HepG2 (cell line): ENCODE data around the gene SKI. TPM values are rescaled to one million over a fixed set of nuclear protein-coding genes. Genes with fewer than 3 reads are reported as not detected.

Experiments
- CAMTA2 ChIP-seq: sonication (generic); formaldehyde crosslinking; IDR thresholded peaks from 2 replicates; pipeline ENCODE4 v1.4.0; 2020; ENCODE audit warnings: mild to moderate bottlenecking, missing genetic modification reagents, borderline replicate concordance
- CSRNP2 ChIP-seq: sonication (generic); formaldehyde crosslinking; conservative IDR thresholded peaks from 2 replicates; pipeline ENCODE4 v1.8.0; 2022; ENCODE audit warnings: low read depth, missing genetic modification reagents
- FOSL2 ChIP-seq: sonication (generic); formaldehyde crosslinking; IDR thresholded peaks from 2 replicates; pipeline ENCODE4 v1.4.0; 2020; ENCODE audit warnings: missing genetic modification reagents
- FOXJ3 ChIP-seq: sonication (generic); formaldehyde crosslinking; IDR thresholded peaks from 2 replicates; pipeline ENCODE4 v1.4.0; 2020; ENCODE audit warnings: missing genetic modification reagents, mild to moderate bottlenecking, borderline replicate concordance
- MAFK ChIP-seq, 2 experiments: IDR thresholded peaks in 1 of 2; conservative IDR thresholded peaks in 1 of 2; 2 replicates each; pipeline ENCODE4 v1.6.1; 2011; ENCODE audit warnings: improper control_type of control experiment in 2 of 2, low read length in 2 of 2
- NR2F2 ChIP-seq: IDR thresholded peaks from 2 replicates; pipeline ENCODE4 v1.6.1; 2012; ENCODE audit warnings: low read depth, inconsistent platforms, borderline replicate concordance
- PCBP1 ChIP-seq: fragments of 200-400 bp; formaldehyde crosslinking; IDR thresholded peaks from 2 replicates; pipeline ENCODE4 v1.6.1; 2017; ENCODE audit warnings: mild to moderate bottlenecking, low read depth, low read length, borderline replicate concordance
- PLSCR1 ChIP-seq: sonication (generic); formaldehyde crosslinking; IDR thresholded peaks from 2 replicates; pipeline ENCODE4 v1.5.0; 2020; ENCODE audit warnings: missing genetic modification reagents, mild to moderate bottlenecking, borderline replicate concordance
- PPARG ChIP-seq: conservative IDR thresholded peaks from 2 replicates; pipeline ENCODE4 v1.6.1; 2016; ENCODE audit warnings: missing biosample characterization, missing genetic modification reagents
- PTBP1 ChIP-seq: fragments of 200-400 bp; formaldehyde crosslinking; IDR thresholded peaks from 2 replicates; pipeline ENCODE4 v1.6.1; 2018; ENCODE audit warnings: low read length, low read depth; ENCODE audit not compliant: poor library complexity, severe bottlenecking
- SP140L ChIP-seq: sonication (generic); formaldehyde crosslinking; IDR thresholded peaks from 2 replicates; pipeline ENCODE4 v1.4.0; 2020; ENCODE audit warnings: missing genetic modification reagents, borderline replicate concordance
- TBL1XR1 ChIP-seq: fragments of 150-350 bp; IDR thresholded peaks from 2 replicates; pipeline ENCODE4 v1.6.1; 2014; ENCODE audit warnings: borderline replicate concordance, low read length; ENCODE audit not compliant: partially characterized antibody
- TFE3 ChIP-seq: IDR thresholded peaks from 2 replicates; pipeline ENCODE4 v1.6.1; 2016
- ZBTB21 ChIP-seq: sonication (generic); formaldehyde crosslinking; IDR thresholded peaks from 2 replicates; pipeline ENCODE4 v1.4.0; 2020; ENCODE audit warnings: missing genetic modification reagents
- ZFX ChIP-seq: sonication (generic); formaldehyde crosslinking; IDR thresholded peaks from 2 replicates; pipeline ENCODE4 v1.4.0; 2020; ENCODE audit warnings: mild to moderate bottlenecking, low read depth, missing genetic modification reagents, moderate library complexity
- ZHX1 ChIP-seq: sonication (generic); formaldehyde crosslinking; IDR thresholded peaks from 2 replicates; pipeline ENCODE4 v1.8.1; 2022; ENCODE audit warnings: low read depth, mild to moderate bottlenecking, missing genetic modification reagents
- ZNF235 ChIP-seq: sonication (generic); formaldehyde crosslinking; IDR thresholded peaks from 2 replicates; pipeline ENCODE4 v1.8.1; 2023; ENCODE audit warnings: mild to moderate bottlenecking, missing genetic modification reagents, borderline replicate concordance
- ZNF710 ChIP-seq: sonication (generic); formaldehyde crosslinking; IDR thresholded peaks from 2 replicates; pipeline ENCODE4 v1.5.0; 2020; ENCODE audit warnings: mild to moderate bottlenecking, missing genetic modification reagents, borderline replicate concordance
- ZSCAN5A ChIP-seq: sonication (generic); formaldehyde crosslinking; IDR thresholded peaks from 2 replicates; pipeline ENCODE4 v1.8.0; 2022; ENCODE audit warnings: mild to moderate bottlenecking, missing genetic modification reagents, borderline replicate concordance
- polyA plus RNA-seq, 8 experiments: library from polyadenylated mRNA; depleted of rRNA in 3 of 8; stranded (reverse) in 7 of 8; unstranded in 1 of 8; fragments of >200 nt; fragmentation: Illumina TruSeq in 4 of 8; extraction: Trizol in 4 of 8; gene quantifications; 2 replicates each; pipeline versions ENCODE4 v1.2.1 to v1.2.3, GENCODE V29; 2011 to 2016; ENCODE audit warnings: low read depth in 4 of 8, missing spikeins in 1 of 8, mixed read lengths in 1 of 8; ENCODE audit not compliant: insufficient read depth in 1 of 8
- total RNA-seq, 5 experiments: library from RNA; depleted of rRNA; stranded (reverse); fragments of >200 nt; fragmentation: Illumina TruSeq; extraction: Trizol; gene quantifications; 2 replicates each; pipeline ENCODE4 v1.2.3, GENCODE V29; 2016; ENCODE audit warnings: low read depth in 1 of 5

SKI gene
- total and polyA plus RNA-seq, 2 of the 13 experiments (the other 11 are each of a cell fraction or from before 2014, with no cell fraction given): 4.7 to 6.9 TPM

- no peak for TF ChIP-seq ZNF710 (CRISPR knock-in tag)
- TF ChIP-seq ZHX1 (CRISPR knock-in tag): no peak
- TF ChIP-seq PCBP1: no peak
- no peak for TF ChIP-seq MAFK (conservative IDR thresholded peaks at IDR 0.05 in 1 of 2, IDR thresholded peaks at IDR 0.05 in 1 of 2; ENCODE audit: low read length in 2 of 2)
- no peak for TF ChIP-seq FOSL2 (CRISPR knock-in tag)
- TF ChIP-seq SP140L: no peak
- TF ChIP-seq ZNF235 (CRISPR knock-in tag): no peak
- TF ChIP-seq TBL1XR1: no peak
- no peak for TF ChIP-seq TFE3 (CRISPR knock-in tag)
- TF ChIP-seq PTBP1: no peak
- TF ChIP-seq CSRNP2 (CRISPR knock-in tag): no peak
- TF ChIP-seq PPARG (CRISPR knock-in tag): no peak
- TF ChIP-seq PLSCR1: no peak
- no peak for TF ChIP-seq ZSCAN5A
- peak; percentile 84 for TF ChIP-seq ZFX (CRISPR knock-in tag)
- no peak for TF ChIP-seq NR2F2
- TF ChIP-seq FOXJ3 (CRISPR knock-in tag): no peak
- TF ChIP-seq CAMTA2 (CRISPR knock-in tag): 0 out of 2 replicates have a peak, but pooled peaks have one; percentile 20
- TF ChIP-seq ZBTB21 (CRISPR knock-in tag): no peak
Measured at GRCh38 chr1:2316451-2316961, 88.4 kb downstream of the SKI start (continued).
